GM23248 (cell line): ENCODE measurements around the gene NEUROG2.

ENCODE experiments used
- EZH2 ChIP-seq: fragments of 200-600 bp; sonication (generic); IDR thresholded peaks from 2 replicates; pipeline ENCODE4 v1.6.1; 2018; ENCODE audit warnings: antibody characterized with exemption, mild to moderate bottlenecking; ENCODE audit not compliant: insufficient read depth, poor library complexity, severe bottlenecking
- EZH2phosphoT487 ChIP-seq: fragments of 200-600 bp; sonication (generic); IDR thresholded peaks from 2 replicates; pipeline ENCODE4 v1.6.1; 2018; ENCODE audit warnings: antibody characterized with exemption, moderate library complexity, mild to moderate bottlenecking, low read depth; ENCODE audit not compliant: insufficient read depth

DNA sequence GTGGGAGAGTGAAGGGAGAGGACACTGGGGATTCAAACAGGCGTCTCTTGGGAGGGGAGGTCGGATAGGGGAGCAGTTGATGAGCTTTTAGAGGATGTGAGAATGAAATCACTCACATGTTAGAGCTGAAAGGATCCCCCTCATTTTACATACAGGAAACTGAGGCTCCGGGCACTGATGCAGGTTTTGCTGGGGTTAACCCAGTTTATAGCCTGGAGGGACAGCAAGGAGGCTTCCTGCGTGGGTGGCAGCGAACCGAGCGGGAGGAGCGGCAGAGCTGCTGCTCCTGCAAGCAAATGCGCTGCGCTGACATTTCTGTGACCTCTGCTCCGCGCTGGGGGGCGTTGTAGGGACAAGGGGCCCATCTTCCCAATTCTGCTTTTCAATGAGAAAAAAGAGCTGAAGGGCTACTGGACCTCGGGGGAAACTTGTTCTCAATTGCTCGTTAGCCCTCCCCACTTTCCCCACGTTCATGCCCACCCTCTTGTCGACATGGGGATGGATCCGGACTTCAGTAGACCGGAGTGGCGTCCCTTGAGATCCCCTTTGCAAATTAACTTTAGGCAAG, 1.2 kb upstream of the NEUROG2 start:
- TF ChIP-seq EZH2 (no peak), EZH2phosphoT487 (no peak)
